Fibroblast of gingiva (primary cell): ENCODE results near the gene OSTF1.

ENCODE experiments used
- DNase-seq: peaks from one replicate; pipeline ENCODE4 v3.0.0-alpha.2; 2011; ENCODE audit warnings: low read depth

The OSTF1 gene

DNA sequence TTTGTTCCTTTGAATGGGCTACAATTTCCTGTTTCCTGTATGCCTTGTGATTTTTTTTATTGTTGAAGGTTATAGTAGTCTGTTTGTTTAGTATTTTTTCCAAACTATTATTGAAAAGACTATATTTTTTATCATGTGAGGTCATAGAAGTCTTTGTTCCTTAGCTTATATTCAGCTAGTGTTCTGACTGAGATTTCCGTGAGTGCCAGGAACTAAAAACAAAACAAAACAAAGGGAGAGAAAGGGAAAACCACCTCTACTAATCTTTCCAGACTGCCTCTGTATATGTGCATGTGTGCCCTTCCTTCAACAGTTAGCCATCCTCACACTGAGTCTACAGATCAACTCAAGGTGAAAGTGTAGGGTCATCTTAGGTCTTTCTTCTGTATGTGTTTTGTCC lies 79.0 kb downstream of the OSTF1 start:
- no peak for DNase-seq

DNA sequence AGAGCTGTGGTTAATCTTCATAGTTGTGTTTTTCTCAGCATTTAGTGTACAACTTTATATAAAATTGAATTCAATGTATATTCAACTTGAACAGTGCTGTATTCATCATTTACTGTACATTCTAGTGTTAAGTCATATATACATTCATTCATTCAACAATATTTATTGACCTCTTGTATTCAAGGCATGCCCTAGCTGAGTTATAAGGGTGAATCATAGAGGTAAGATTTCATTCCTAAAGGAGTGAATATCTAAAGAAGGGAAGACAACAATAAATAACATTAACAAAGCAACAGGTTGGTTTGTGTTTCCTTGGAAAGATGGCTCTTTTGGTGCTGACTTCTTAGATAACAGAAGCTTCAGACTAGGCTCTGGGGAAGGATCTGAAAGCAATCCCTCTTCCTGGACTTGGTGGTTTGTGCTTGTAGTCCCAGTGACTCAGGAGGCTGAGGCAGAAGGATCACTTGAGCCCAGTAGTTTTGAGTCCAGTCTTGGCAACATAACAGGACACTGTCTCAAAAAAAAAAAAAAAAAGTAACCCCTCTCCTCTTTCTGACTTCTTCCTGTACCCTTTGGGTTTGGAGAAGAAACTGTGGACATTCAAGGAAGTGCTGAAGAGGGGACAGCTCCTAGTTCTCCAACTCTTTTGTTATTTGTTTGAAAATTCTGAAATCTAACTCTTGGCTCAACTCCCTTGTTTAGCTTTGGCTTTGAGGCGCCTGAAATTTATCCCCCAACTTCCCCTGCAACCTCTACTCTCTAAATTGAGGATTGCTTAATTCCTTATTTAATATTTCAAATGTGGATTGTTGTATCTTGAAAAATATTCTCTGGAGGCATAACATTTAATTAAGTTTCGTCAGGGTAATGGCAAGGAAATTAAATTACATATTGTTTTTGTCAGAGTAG lies 80.2 kb downstream of the OSTF1 start:
- peak; percentile 59 for DNase-seq

DNA sequence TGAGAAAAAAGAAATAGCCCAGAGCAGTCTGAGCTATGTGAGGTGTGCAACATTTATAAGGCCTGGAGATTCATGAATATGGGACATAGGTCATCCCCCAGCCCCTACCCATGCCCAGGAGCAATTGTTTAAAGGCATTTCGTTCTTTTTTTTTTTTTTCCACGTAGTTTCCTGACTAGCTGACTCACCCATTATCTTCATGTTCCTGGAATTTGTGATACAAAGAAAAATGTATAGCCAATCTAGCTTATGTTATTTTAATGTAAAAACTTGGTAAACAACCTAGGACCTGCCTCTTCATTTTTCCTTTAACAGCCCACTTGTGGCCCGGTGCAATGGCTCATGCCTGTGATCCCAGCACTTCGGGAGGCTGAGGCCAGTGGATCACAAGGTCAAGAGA lies 81.3 kb downstream of the OSTF1 start:
- DNase-seq = no peak

DNA sequence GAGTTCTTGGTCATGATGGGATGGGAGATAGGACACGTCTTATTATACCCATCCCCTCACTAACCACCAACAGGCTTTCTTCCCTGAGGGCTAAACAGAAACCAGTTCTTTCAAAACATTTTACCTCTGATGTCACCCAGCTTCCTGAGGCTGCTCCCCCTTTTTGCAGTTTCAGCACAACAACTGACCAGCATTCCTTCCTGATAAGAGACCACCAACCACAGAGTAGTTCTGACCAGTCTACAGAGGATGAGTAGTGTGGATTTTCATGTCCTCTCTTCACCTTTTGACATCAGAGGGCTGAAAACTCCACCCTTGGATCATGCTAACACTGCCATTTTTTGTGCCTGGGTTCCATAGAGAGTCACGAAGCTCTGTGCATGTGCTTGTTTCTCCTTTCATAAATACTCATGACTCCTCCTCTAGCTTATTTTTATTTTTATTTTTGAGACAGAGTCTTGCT lies 82.6 kb downstream of the OSTF1 start:
- no peak for DNase-seq

DNA sequence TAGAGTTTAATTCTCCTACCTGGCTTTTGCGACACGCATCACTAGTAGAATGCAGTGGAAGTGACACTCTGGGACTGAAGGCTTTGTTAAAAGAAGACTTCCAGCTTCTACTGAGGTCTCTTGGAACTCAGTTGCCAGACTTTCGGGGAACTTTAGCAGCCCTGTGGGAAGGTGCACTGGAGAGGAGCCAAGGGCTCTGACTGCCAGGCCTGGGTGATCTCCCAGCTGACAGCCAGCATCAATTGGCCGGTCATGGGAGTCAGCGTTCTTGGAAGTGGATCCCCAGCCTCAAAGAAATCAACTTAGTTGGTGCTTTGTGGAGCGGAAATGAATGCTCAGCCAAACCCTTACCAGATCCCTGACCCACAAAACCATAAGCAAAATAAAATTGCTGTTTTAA lies 87.1 kb downstream of the OSTF1 start:
- no peak for DNase-seq

DNA sequence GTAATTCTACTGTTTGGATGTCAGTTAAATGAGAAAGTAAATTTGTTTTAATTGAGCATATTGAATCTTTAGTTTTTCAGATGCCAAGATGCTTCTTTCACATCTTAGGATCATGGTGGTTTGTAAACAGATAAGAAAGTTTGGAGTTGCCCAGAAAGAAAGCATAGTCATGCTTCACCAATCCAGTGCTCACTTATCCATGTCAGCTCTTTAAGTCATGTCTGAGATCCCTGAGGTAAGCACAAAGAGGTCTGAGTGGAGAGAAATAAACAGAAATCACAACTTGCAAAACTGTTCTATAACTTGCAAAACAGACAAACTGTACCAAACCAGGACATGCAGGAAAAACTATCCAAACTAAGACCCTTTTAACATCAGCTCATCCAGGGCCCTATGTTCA lies 87.7 kb downstream of the OSTF1 start:
- no peak for DNase-seq

DNA sequence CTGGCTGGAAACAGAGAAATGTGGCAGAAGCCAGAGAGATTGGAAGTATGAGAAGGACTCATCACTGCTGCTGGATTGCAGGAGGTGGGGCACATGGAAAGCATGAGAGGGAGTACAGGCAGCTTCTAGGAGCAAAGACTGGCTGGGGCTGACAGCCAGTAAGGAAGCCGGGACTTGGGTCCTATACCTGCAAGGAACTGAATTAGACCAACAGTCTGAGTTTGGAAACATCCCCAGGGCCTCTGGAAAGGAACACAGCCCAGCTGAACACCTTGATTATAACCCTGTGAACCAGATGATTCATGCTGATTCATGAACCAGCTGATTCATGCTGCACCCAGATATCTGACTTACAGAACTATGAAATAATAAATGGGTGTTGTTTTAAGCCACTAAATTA lies 93.4 kb downstream of the OSTF1 start:
- DNase-seq = no peak

DNA sequence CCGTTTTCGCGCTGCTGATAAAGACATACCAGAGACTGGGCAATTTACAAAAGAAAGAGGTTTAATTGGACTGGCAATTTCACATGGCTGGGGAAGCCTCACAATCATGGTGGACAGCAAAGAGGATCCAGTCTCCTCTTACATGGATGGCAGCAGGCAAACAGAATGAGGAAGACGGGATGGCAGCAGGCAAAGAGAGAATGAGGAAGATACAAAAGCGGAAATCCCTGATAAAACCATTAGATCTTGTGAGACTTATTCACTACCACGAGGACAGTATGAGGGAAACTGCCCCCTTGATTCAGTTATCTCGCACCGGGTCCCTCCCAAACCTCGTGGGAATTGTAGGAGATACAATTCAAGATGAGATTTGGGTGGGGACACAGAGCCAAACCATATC lies 95.0 kb downstream of the OSTF1 start:
- no peak for DNase-seq

DNA sequence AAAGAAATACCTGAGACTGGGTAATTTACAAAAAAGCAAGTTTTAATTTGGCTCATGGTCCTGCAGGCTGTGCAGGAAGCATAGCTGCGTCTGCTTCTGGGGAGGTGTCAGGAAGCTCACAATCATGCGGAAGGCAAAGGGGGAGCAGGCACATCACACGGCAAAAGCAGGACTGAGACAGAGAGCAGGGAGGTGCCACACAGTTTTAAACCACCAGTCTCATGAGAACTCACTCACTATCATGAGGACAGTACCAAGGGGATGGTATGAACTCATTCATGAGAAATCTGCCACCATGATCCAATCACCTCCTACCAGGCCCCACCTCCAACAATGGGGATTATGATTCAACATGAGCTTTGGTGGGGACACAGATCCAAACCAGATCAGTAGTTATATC lies 96.2 kb downstream of the OSTF1 start:
- DNase-seq = no peak

DNA sequence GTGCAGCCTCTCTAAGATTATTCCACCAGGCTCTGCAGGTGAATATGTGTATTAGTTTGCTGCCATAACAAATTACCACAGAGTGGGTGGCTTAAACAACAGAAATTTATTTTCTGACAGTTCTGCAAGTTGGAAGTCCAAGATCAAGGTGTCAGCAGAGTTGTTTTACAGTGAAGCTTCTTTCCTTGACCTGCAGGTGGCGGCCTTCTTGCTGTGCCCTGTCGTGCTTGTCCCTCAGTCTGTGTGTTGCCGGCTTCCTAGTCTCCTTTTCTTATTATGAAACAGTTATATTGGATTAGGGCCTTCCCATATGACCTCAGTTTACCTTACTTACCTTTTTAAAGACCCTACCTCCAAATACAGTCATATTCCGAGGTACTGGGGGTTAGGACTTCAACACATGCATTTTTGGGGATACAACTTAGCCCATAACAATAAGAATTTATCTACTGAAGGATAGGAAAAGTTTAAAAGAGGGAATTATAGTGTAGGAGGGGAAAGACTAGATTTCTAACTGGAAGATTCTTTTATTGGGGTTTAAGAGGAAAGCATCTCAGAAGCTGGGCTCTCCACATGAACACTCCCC lies 97.4 kb downstream of the OSTF1 start:
- DNase-seq = no peak

DNA sequence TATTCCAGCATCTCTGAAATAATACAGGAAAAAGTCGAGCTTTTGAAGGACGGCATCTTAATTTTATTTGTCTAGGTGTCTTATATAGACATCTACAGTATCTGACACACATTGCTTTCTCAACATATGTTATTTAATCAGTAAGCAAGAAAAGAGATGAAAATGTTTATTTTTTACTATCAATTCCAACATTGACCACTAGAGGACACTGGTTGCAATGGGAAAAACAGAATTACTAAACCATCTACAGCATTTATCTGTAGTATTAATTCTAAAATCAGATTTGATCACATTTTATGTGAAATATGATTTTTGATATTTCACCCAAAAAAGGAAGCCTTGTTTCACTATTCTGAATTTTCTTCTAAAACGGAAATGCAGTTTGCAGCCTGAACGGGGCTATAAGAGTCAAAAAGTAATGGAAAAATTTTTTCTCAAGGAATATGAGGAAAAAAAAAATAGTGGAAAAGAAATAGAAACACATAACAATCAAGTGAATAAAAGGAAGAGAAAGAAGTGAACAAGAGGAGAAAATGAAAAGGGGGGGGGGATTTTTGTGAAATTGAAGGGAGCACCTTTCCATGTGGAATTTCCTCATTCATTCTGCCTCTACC lies 98.6 kb downstream of the OSTF1 start:
- no peak for DNase-seq

DNA sequence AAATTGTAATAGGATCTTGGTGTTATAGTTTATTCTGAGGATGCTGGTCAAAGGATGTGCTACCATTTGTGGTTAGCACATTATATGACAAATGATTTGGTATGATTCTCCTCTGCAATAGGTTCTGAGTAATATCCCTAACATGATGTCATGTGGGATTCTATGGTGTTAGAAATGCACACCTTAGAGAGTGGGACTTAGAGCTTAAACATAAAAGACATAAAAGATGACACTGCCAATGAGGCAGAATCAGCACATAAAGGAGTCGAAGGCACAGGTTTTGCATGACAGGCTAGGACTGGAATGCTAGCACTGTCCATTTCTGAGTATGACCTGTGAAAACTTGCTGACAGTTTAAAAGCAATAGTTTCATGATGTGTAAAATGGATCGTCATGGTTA lies 100.4 kb downstream of the OSTF1 start:
- DNase-seq = no peak

DNA sequence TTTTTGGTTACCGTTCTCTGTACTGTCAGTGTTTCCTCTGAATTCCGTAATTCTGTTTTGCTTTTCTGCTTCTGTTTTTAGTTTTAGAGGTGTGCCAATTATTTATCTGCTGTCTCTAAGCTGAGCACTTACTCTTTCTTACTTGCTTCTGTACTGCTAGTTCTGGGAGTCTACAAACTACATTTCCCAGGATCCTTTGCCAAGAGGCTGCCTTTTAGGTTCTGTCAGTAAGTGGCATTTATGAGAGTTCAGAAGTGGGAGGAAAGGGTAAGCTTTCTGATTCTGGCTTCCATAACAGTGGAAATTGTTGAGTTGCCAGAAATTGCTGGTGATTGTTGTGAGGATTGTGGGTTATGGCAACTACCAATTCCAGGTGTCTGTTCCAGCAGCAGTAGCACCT lies 102.4 kb downstream of the OSTF1 start:
- no peak for DNase-seq
